Endothelial cell of umbilical vein (primary cell): ENCODE data around the gene ACVR1C. TPM values are rescaled to one million over a fixed set of nuclear protein-coding genes. Genes with fewer than 3 reads are reported as not detected.

Experiments used
- BruUV-seq: library from RNA; stranded (reverse); fragments of 400-500 nt; replicated peaks from 2 replicates; lab custom pipeline; 2021; lab: Mats Ljungman, UMichigan
- CTCF ChIA-PET: fragments of 300-600, 350-600 bp; sonication (Branson Sonifier 250); formaldehyde crosslinking; loops from one replicate; lab custom pipeline; 2021; ENCODE audit warnings: antibody characterized with exemption, inconsistent platforms; lab: Charles Lee
- POLR2A ChIA-PET: fragments of 300-600, 350-600 bp; sonication (Branson Sonifier 250); formaldehyde crosslinking; loops from one replicate; lab custom pipeline; 2021; ENCODE audit warnings: antibody characterized with exemption, inconsistent platforms; lab: Charles Lee
- DNase-seq: peaks from one replicate; pipeline ENCODE4 v3.0.0-alpha.2; 2011; ENCODE audit warnings: low read depth, low spot score
- FAIRE-seq: peaks from 2 replicates; lab custom pipeline; 2011; peaks lifted over from hg19 to GRCh38; lab: Jason Lieb, UNC
- H2AFZ ChIP-seq: 2 replicates; pipeline ENCODE4 v1.6.0; 2012; ENCODE audit warnings: low read depth, low read length, control low read depth, inconsistent platforms
- H3K27ac ChIP-seq: 2 replicates; pipeline ENCODE4 v1.5.1; 2011; ENCODE audit warnings: low read depth, mild to moderate bottlenecking, control low read depth, low read length, moderate library complexity; ENCODE audit not compliant: insufficient read depth
- H3K27me3 ChIP-seq, 2 experiments: 2 replicates each; pipeline versions ENCODE4 v1.6.0 to v1.6.1; 2011; ENCODE audit warnings: low read length in 2 of 2, mixed read lengths in 1 of 2; ENCODE audit not compliant: control insufficient read depth in 2 of 2, insufficient read depth in 2 of 2
- H3K36me3 ChIP-seq, 2 experiments: 2 replicates in 1 of 2; 3 replicates in 1 of 2; pipeline ENCODE4 v1.5.1; 2011; ENCODE audit warnings: low read length in 2 of 2, mild to moderate bottlenecking in 1 of 2, moderate library complexity in 1 of 2; ENCODE audit not compliant: control insufficient read depth in 2 of 2, insufficient read depth in 2 of 2; ENCODE audit errors: extremely low read depth in 1 of 2
- H3K4me1 ChIP-seq: 3 replicates; pipeline ENCODE4 v1.5.1; 2011; ENCODE audit warnings: mild to moderate bottlenecking, low read length; ENCODE audit not compliant: control insufficient read depth, insufficient read depth; ENCODE audit errors: extremely low read depth
- H3K4me2 ChIP-seq: 2 replicates; pipeline ENCODE4 v1.6.1; 2011; ENCODE audit warnings: low read length, control low read depth, mixed read lengths; ENCODE audit not compliant: insufficient read depth
- H3K4me3 ChIP-seq, 3 experiments: fragments of 200-600 bp in 1 of 3; sonication (generic), shearing (Covaris generic) in 1 of 3; replicated peaks in 1 of 3; 2 replicates each; pipeline ENCODE4 v1.5.1; 2011 to 2016; ENCODE audit warnings: control low read depth in 3 of 3, low read length in 3 of 3, mild to moderate bottlenecking in 2 of 3, inconsistent platforms in 1 of 3, low read depth in 1 of 3, moderate library complexity in 1 of 3; ENCODE audit not compliant: insufficient read depth in 1 of 3
- H3K79me2 ChIP-seq: 2 replicates; pipeline ENCODE4 v1.6.0; 2012; ENCODE audit warnings: low read length, inconsistent platforms; ENCODE audit not compliant: control insufficient read depth, insufficient read depth
- H3K9ac ChIP-seq: replicated peaks from 2 replicates; pipeline ENCODE3; 2011; ENCODE audit warnings: low read length, control low read depth; ENCODE audit not compliant: insufficient read depth; ENCODE audit errors: extremely low read depth
- H3K9me1 ChIP-seq: replicated peaks from 3 replicates; pipeline ENCODE4 v1.6.0; 2011; ENCODE audit warnings: mild to moderate bottlenecking, low read length; ENCODE audit not compliant: control insufficient read depth, insufficient read depth; ENCODE audit errors: extremely low read depth
- H3K9me3 ChIP-seq: replicated peaks from 2 replicates; pipeline ENCODE4 v1.5.1; 2012; ENCODE audit warnings: low read length, inconsistent platforms; ENCODE audit not compliant: control insufficient read depth, insufficient read depth
- H4K20me1 ChIP-seq: replicated peaks from 2 replicates; pipeline ENCODE3; 2011; ENCODE audit warnings: mild to moderate bottlenecking, low read length; ENCODE audit not compliant: control insufficient read depth, insufficient read depth; ENCODE audit errors: extremely low read depth
- CTCF ChIP-seq, 2 donors: IDR thresholded peaks; 1 replicate in 1 of 2; 2 replicates in 1 of 2; pipeline ENCODE4 v1.5.1; 2011; ENCODE audit warnings: low read length in 2 of 2, mild to moderate bottlenecking in 2 of 2, moderate library complexity in 2 of 2, control low read depth in 1 of 2, inconsistent platforms in 1 of 2, low read depth in 1 of 2; ENCODE audit not compliant: insufficient read depth in 1 of 2; ENCODE audit errors: extremely low read depth in 1 of 2
- EZH2 ChIP-seq: IDR thresholded peaks from 2 replicates; pipeline ENCODE4 v1.6.1; 2012; ENCODE audit warnings: borderline replicate concordance, low read depth, mild to moderate bottlenecking, moderate library complexity, low read length, inconsistent platforms; ENCODE audit not compliant: severe bottlenecking
- FOS ChIP-seq: IDR thresholded peaks from 2 replicates; pipeline ENCODE4 v1.6.1; 2011; ENCODE audit warnings: mild to moderate bottlenecking, low read length, moderate library complexity, borderline replicate concordance; ENCODE audit not compliant: insufficient read depth
- GATA2 ChIP-seq: IDR thresholded peaks from 2 replicates; pipeline ENCODE4 v1.7.0; 2011; ENCODE audit warnings: low read depth, mild to moderate bottlenecking, moderate library complexity, mixed read lengths, low read length; ENCODE audit not compliant: insufficient read length, insufficient read depth
- JUN ChIP-seq: IDR thresholded peaks from 2 replicates; pipeline ENCODE4 v1.6.1; 2011; ENCODE audit warnings: borderline replicate concordance, low read depth; ENCODE audit not compliant: insufficient read length, insufficient read depth
- MAX ChIP-seq: IDR thresholded peaks from 2 replicates; pipeline ENCODE4 v1.6.1; 2011; ENCODE audit not compliant: insufficient read depth, insufficient read length
- MYC ChIP-seq: IDR thresholded peaks from one replicate; pipeline ENCODE4 v1.6.1; 2011; ENCODE audit warnings: mild to moderate bottlenecking, low read depth, low read length
- POLR2A ChIP-seq: IDR thresholded peaks from 2 replicates; pipeline ENCODE4 v1.6.1; 2012; ENCODE audit warnings: low read depth, mild to moderate bottlenecking, control low read depth, low read length
- POLR2AphosphoS5 ChIP-seq: IDR thresholded peaks from 2 replicates; pipeline ENCODE4 v1.6.1; 2012; ENCODE audit warnings: low read depth, mild to moderate bottlenecking, control low read depth, low read length, moderate library complexity; ENCODE audit not compliant: insufficient read depth
- dilution Hi-C: fragments of 300-500 bp; cut with MboI; formaldehyde crosslinking; loops from one replicate; pipeline ENCODE4 v1.15.0; 2019; ENCODE audit warnings: low sequenced_read_pairs; ENCODE audit not compliant: extremely low pct_ligation_motif_present
- intact Hi-C: fragments of 100-400 bp; cut with micrococcal nuclease; formaldehyde crosslinking; loops from one replicate; pipeline ENCODE4 v1.10.0; 2022
- polyA plus RNA-seq, 4 experiments: library from polyadenylated mRNA; depleted of rRNA in 3 of 4; stranded (reverse) in 3 of 4; unstranded in 1 of 4; fragments of >200 nt; gene quantifications; 2 replicates each; pipeline versions ENCODE4 v1.2.1 to v1.2.3, GENCODE V29; 2011 to 2012; ENCODE audit warnings: missing spikeins in 1 of 4
- total RNA-seq: library from RNA; stranded (reverse); gene quantifications from 2 replicates; pipeline ENCODE4 v1.2.3, GENCODE V29; 2021

ACVR1C gene
- total and polyA plus RNA-seq, 2 donors (not counting 3 experiments of a cell fraction or from before 2014, with no cell fraction given) = not detected

- no peaks in the 10 kb centered on the region for H3K79me2 ChIP-seq
- H3K9me1 ChIP-seq = no peaks in the 10 kb centered on the region
- TF ChIP-seq EZH2 (no peak), FOS (no peak), POLR2AphosphoS5 (no peak), CTCF (IDR thresholded peaks at IDR 0.05; ENCODE audit: extremely low read depth in 1 of 2, insufficient read depth in 1 of 2, low read depth in 1 of 2, low read length in 2 of 2) (no peak), MAX (no peak), JUN (no peak), GATA2 (no peak), MYC (no peak), POLR2A (no peak)
- no peaks in the 10 kb centered on the region for H3K9me3 ChIP-seq
- no peak overlapping the region for H3K4me2 ChIP-seq
- H3K36me3 ChIP-seq = no peaks in the 10 kb centered on the region
- H3K27ac ChIP-seq = no peak overlapping the region
- H3K9ac ChIP-seq = no peak overlapping the region
- no TSS peak for BruUV-seq
- FAIRE-seq = no peak
- no peak for DNase-seq
- H2AFZ ChIP-seq = no peak overlapping the region
- POLR2A ChIA-PET = no interaction called here
- CTCF ChIA-PET = no interaction called here
- H4K20me1 ChIP-seq = no peaks in the 10 kb centered on the region
- H3K27me3 ChIP-seq = peaks cover 0 to 3% of the 10 kb centered on the region in 2 experiments
- intact Hi-C loops = no loop called here
- H3K4me1 ChIP-seq = no peaks in the 10 kb centered on the region
- dilution Hi-C loops = no loop called here
- no peak overlapping the region for H3K4me3 ChIP-seq
Observed at GRCh38 chr2:157479081-157480027, 149.3 kb downstream of the ACVR1C start.
